Superior temporal gyrus (tissue), 1 donor: ENCODE measurements around the gene PDE6B.
"Not testable (repeated sequence)": the region's sequence is repeated elsewhere in the genome, so short reads cannot be mapped to it uniquely, and the experiment has no call there.

Experiments used
- DNase-seq: peaks from one replicate; pipeline ENCODE4 v3.0.0-alpha.2; 2016; ENCODE audit errors: extremely low spot score

Gene PDE6B

GRCh38 chr4:669806-670559, 44.6 kb downstream of the PDE6B start:
- not testable (repeated sequence) for DNase-seq

- DNase-seq, result no peak
These were observed 46.4 kb downstream of the PDE6B start for GRCh38 chr4:671769-672168.

- no peak for DNase-seq
These were observed 48.1 kb downstream of the PDE6B start for GRCh38 chr4:673349-674091.

- DNase-seq, result peak; percentile 96
These were observed 49.0 kb downstream of the PDE6B start, which contains the start of the genes ATP5ME and MYL5 for GRCh38 chr4:674172-675035. TSS of gene ATP5ME (minus strand) at chr4:674276. CDS start at chr4:674247, 29 bp downstream. TSS of gene MYL5 (plus strand) at chr4:674542. CDS start at chr4:678027, 3,485 bp downstream.

GRCh38 chr4:675036-675882, 49.9 kb downstream of the PDE6B start:
- no peak for DNase-seq

- no peak for DNase-seq
These were observed 50.9 kb downstream of the PDE6B start for GRCh38 chr4:675980-676870.

GRCh38 chr4:676871-677235, 51.5 kb downstream of the PDE6B start:
- no peak for DNase-seq

GRCh38 chr4:677431-678293, 52.3 kb downstream of the PDE6B start:
- DNase-seq, result no peak

- DNase-seq, result no peak
These were observed 53.1 kb downstream of the PDE6B start for GRCh38 chr4:678331-679103.

GRCh38 chr4:679104-679481, 53.7 kb downstream of the PDE6B start:
- no peak for DNase-seq

- no peak for DNase-seq
These were observed 54.3 kb downstream of the PDE6B start for GRCh38 chr4:679629-680028.

GRCh38 chr4:680091-680490, 54.7 kb downstream of the PDE6B start:
- no peak for DNase-seq

- DNase-seq, result no peak
These were observed 55.2 kb downstream of the PDE6B start for GRCh38 chr4:680551-680927.

GRCh38 chr4:680928-681645, 55.7 kb downstream of the PDE6B start:
- DNase-seq, result no peak

- no peak for DNase-seq
These were observed 56.5 kb downstream of the PDE6B start for GRCh38 chr4:681736-682451.

- no peak for DNase-seq
These were observed 57.3 kb downstream of the PDE6B start for GRCh38 chr4:682490-683172.
